HG03103 (cell line): ENCODE data around the gene NLGN2.

Source experiments
- ATAC-seq: cut with Tn5 transposase; IDR thresholded peaks from one replicate; pipeline ENCODE4 v1.9.1; 2021; ENCODE audit warnings: low read depth; ENCODE audit not compliant: unreplicated experiment

Gene NLGN2

GRCh38 chr17:7391307-7391706, 16.3 kb upstream of the NLGN2 start:
- ATAC-seq, result no peak

GRCh38 chr17:7392696-7393612, 14.7 kb upstream of the NLGN2 start:
- no peak for ATAC-seq

DNA sequence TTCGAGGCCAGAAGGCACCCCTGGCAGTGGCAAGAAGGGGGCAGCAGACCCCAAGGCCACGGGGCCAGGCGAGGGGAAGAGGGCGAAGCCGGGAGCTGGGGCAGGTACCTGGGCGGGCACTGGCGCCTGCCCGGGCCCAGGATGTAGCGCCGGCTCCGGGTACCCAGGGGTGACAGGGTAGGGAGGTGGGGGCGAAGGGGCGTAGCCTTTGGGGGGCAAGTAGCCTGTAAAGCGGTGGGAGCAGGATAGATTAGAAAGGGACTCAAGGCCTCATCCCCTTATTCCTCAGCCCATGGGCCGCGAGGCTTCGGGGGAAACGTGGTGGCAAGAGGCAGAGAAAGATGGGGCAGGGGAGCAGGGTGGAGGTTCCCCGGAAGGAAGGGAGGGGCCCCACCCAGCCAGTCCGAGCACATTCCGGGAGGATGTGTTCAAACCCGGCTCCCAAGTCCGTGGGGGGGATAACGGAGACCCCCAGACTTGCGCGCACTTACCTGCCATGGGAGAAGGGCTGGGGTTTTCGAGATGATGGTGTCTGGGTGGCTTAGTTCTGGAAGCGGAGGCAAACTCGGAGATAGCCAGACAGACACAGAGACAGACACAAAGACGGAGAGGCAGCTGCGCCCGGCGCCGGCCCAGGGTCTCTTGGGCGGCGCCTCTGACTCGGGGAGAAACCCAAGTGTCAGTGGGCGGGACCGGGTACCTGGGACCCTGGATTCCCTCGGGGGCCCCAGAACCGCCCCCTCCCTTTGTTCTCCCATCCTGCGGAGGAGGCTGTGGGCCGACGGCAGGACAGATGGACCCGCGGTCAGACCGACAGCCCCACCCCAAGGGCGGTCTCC, 13.8 kb upstream of the NLGN2 start:
- no peak for ATAC-seq

DNA sequence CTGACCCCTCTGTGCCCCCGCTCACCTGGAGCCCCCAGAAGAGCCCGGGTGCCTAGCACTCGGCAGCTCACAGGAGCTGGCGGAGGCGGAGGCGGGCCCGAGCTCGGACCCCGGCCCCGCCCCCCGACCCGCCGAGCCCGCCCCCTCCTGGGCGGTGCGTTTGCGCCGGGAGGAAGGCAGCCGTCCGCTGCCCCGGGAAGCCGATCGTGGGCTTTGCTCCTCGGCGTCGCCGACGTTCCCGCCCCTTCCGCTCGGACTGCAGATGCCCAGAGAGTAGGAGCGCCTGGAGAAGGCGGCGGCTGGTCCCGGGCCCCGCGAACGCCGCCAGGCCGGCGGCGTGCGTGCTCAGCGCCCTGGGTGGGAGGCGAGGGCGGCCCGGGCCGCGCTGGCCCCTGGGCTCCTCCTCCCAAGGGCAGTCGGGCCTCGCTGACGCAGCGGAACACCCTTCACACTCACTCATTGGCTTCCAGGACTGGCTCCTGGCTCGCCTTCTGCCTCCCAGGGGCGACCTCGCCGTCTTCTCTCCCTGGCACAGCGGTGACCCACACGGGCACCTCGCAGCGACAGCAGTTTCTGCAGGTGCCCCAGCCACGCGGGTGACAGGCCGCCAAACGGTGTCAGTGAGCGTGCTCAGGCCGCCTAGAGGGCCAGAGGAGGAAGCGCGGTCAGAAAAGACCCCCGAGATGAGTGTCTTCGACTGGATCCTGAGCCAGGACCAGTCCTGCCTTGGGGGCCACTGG, 13.0 kb upstream of the NLGN2 start, which contains the start of gene PLSCR3:
TSS of gene PLSCR3 (minus strand) at position 74 of the 740 bp plus-strand sequence. CDS start 415 bp downstream, outside the sequence.
- no peak for ATAC-seq

DNA sequence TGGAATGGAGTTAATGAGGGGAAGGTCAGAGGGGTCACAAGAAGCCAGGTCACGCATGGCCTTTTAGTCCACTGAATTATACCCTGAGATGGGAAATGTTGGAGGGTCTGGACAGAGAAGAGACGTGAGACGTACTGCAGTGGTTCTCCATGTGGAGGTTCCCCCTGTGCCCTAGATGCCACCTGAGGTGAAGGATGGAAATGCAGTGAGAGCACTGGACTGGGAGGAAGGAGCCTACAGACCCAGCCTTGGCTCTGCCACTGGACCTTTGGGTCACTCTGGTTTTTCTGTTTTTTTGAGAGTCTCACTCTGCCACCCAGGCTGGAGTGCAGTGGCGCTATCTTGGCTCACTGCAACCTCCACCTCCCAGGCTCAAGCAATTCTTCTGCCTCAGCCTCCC, 11.5 kb upstream of the NLGN2 start:
- no peak for ATAC-seq

- no peak for ATAC-seq
Observed at GRCh38 chr17:7398612-7399011, 9.0 kb upstream of the NLGN2 start.

DNA sequence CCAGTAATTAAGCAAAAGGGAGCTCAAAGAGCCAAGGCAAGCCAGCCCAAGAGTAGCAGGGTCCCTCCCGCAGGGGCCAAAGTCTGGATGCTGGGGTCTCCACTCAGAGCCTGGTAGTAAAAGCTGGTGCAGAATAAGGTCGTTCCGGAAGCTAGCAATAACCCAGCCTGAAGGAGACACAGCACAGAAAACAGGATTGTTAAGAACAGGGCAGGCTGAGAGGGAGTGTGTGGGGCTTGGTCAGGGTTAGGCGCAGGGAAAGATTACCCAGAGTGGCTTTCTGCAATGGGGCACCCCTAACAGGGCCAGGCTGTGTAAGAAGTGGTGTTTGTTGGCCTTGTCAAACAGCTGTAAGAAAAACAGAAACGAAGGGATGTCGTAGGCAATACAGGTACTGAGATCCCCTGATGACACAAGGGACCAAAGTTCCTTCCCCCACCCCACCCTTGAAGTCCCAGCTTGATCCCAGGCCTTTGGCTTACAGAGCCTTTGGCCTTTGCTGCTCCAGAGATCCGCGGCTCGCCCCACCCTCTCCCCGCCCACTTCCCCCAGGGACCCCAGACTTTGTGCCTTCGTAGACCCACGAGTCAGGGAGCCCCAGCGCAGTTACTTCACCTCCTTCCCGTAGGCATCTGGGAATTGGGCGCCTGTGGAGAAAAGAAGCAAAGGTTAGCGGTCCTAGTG, 4.5 kb upstream of the NLGN2 start:
- ATAC-seq, result no peak

DNA sequence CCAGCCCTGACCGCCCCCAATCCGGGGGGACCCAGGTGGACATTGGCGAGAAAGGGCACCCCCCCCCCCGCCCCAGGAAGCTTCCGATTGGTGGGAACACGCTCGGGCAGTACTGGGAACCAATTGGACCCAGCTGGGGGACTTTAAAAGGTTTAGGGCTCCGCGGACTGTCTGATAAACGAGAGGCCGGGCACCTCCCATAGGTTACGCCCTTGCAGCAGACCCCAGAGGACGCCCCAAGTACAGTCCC, 4.0 kb upstream of the NLGN2 start:
- no peak for ATAC-seq

DNA sequence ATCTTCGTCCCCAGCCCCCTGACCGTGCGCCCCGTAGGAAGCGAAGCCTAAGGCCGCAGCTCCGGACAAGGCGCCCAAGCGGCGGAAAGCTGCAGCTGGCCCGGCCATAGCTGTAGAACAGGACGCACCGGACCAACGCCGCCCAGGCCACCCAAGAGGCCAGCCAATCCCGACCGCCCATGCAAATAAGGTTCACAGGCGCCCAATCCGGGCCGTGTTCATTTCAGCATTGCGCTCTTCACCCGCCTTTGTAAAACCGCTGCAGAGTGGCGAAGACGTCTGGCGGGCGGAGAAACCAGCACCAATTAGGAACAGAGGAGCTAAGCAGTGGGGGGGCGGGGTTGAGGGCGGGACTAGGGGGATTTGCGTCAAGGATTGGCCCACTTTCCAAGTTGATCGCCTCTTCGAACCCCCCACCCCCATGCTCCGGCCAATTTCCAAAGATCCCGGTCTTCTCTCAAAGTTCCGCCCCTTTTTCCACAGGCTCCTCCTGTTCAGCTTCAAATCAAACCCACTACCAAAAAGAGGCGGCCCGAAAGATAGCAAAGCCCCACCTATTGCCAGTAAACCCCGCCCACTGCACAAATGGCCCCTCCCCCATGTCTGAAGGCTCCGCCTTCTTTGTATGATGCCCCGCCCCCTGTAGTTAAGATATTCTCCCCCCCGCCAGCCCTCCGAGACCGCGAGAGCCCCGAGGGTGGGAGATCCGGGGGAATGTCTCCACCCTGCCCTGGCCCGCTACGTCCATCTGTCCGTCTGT, 3.5 kb upstream of the NLGN2 start, which contains the start of gene TMEM256:
TSS of gene TMEM256 (minus strand) at position 121 of the 760 bp plus-strand sequence. CDS start at position 108, 13 bp downstream.
- peak; percentile 82 for ATAC-seq

DNA sequence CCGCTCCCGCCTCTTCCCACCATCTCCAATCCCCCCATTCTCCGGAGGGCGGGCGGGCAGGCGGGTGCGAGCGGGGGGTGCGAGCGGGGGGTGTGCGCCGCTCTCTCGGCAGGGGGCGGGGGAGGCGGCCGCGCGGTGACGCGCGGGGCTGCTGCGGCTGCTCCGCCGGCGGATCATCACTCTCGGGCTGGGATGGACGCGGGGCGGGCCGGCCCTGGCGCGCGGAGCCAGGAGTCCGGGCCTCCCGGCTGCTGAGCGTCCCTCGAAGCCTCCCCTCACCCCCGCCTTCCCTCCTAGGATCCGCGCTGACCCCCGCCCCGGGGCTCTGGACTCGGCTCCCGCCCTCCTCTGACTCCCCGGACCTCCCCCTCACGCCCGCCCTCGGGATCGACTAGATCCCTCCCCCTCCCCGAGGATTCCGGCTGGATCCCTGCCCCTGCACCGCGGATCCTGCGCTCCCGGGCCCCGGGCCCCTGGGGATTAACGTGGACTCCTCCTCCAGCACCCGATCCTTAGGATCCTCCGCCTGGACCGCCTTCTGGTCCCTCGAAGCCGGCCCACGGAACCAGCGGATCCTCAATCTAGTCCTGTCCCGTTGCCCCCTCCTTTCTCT, 2.8 kb upstream of the NLGN2 start:
- ATAC-seq, result no peak

GRCh38 chr17:7405350-7406234, 2.1 kb upstream of the NLGN2 start:
- ATAC-seq, result no peak

GRCh38 chr17:7406235-7406825, 1.3 kb upstream of the NLGN2 start:
- ATAC-seq, result no peak

- ATAC-seq, result no peak
Observed at GRCh38 chr17:7407082-7407481, 563 bp upstream of the NLGN2 start.

DNA sequence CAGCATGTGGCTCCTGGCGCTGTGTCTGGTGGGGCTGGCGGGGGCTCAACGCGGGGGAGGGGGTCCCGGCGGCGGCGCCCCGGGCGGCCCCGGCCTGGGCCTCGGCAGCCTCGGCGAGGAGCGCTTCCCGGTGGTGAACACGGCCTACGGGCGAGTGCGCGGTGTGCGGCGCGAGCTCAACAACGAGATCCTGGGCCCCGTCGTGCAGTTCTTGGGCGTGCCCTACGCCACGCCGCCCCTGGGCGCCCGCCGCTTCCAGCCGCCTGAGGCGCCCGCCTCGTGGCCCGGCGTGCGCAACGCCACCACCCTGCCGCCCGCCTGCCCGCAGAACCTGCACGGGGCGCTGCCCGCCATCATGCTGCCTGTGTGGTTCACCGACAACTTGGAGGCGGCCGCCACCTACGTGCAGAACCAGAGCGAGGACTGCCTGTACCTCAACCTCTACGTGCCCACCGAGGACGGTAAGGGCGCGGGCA, 645 bp downstream of the NLGN2 start:
- no peak for ATAC-seq

DNA sequence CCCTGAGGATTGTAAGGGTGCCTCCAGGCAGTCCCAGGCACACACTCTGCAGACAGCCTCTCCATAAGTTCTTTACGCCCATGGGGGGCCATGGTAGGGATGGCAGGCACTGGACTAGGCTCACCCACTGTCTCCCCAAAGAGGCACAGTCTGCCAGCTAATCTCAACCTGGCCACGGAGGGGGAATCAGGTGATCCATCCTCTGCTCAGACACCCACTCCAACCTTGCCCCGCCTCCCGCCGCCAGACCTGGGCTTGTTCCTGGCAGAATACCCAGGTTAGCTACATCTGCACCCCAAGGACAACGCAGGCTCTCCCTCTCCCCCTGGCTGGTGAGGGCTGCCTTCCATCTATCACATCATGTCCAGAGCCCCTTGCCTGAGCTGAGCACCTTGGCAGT, 1.2 kb downstream of the NLGN2 start:
- ATAC-seq, result no peak

- ATAC-seq, result no peak
Observed at GRCh38 chr17:7409716-7410115, 2.1 kb downstream of the NLGN2 start.

DNA sequence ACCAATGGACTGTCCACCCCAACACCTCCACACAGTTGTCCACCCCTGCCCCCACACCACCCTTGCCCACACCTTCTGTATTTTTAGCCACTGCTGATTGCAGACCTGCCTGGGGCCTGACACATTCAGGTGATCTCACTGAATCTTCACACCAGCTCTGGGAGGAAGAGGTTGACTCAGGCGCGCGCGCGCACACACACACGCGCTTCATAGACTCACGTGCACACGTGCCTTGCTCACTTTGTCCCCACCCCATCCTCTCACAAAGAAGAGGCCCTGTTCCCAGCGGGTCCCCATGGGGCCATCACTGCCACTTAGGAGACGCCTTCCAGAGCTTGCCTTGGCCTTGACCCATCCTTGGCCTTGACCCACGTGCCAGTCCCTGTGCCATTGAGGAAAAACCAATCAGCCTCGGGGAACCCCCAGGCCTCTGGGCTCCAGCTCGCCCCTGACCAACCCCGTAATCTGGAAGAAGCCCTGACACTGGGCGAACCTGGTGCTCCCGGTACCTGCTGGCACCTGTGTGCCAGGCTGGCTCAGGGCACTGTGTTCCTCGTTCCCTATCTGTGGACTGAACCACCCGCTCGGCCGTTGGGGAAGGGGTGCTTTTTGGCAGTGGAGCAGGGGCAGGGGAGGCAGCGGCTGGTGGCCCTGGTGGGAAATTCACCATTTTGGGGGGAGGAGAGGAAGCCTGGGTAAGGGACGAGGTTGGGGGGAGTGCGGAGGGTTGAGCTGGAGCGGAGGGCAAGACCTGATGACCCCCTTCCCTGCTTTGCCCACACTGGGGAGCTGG, 3.2 kb downstream of the NLGN2 start:
- no peak for ATAC-seq
